ENCODE results near the gene SOS2. TPM values are rescaled to one million over a fixed set of nuclear protein-coding genes. Genes with fewer than 3 reads are reported as not detected.
A peak's percentile ranks its signal among the peaks of the same experiment; 100 is the strongest.

SOS2 gene
- polyA plus RNA-seq, 1 donor from 2014 or later: 25.9 TPM

- Histone ChIP-seq H3K9me2 (ENCODE audit: insufficient read depth, low read length) (no peaks in the 10 kb centered on the region), H3K4me3 (ENCODE audit: low read length) (peak overlapping the region; percentile 90), H3K4me2 (ENCODE audit: low read length) (no peak overlapping the region), H3K79me2 (replicated peaks; ENCODE audit: insufficient read depth, low read length) (peaks cover 70% of the 10 kb centered on the region), H2AFZ (ENCODE audit: low read depth, low read length) (no peak overlapping the region), H4K20me1 (ENCODE audit: insufficient read depth) (no peaks in the 10 kb centered on the region), H3F3A (ENCODE audit: insufficient read depth, low read length, poor library complexity, severe bottlenecking) (peaks cover 10% of the 10 kb centered on the region), H3K9ac (ENCODE audit: low read length) (no peak overlapping the region), H3K9me3 (ENCODE audit: low read length) (no peaks in the 10 kb centered on the region), H3K27me3 (ENCODE audit: insufficient read depth, low read depth, low read length) (no peaks in the 10 kb centered on the region), H3K27ac (ENCODE audit: low read length) (no peak overlapping the region), H3K36me3 (ENCODE audit: insufficient read depth, low read length) (no peaks in the 10 kb centered on the region)
- no peak for TF ChIP-seq SMC3 (conservative IDR thresholded peaks at IDR 0.05; ENCODE audit: poor library complexity)
- no peak for TF ChIP-seq TAF1 (IDR thresholded peaks at IDR 0.05; ENCODE audit: low read depth)
- no peak for TF ChIP-seq POLR2AphosphoS5 (IDR thresholded peaks at IDR 0.05)
- TF ChIP-seq EP300 (conservative IDR thresholded peaks at IDR 0.05; ENCODE audit: poor library complexity, severe bottlenecking): no peak
- TF ChIP-seq, protein P1, sequence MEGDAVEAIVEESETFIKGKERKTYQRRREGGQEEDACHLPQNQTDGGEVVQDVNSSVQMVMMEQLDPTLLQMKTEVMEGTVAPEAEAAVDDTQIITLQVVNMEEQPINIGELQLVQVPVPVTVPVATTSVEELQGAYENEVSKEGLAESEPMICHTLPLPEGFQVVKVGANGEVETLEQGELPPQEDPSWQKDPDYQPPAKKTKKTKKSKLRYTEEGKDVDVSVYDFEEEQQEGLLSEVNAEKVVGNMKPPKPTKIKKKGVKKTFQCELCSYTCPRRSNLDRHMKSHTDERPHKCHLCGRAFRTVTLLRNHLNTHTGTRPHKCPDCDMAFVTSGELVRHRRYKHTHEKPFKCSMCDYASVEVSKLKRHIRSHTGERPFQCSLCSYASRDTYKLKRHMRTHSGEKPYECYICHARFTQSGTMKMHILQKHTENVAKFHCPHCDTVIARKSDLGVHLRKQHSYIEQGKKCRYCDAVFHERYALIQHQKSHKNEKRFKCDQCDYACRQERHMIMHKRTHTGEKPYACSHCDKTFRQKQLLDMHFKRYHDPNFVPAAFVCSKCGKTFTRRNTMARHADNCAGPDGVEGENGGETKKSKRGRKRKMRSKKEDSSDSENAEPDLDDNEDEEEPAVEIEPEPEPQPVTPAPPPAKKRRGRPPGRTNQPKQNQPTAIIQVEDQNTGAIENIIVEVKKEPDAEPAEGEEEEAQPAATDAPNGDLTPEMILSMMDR (IDR thresholded peaks at IDR 0.05; ENCODE audit: poor library complexity, severe bottlenecking): no peak
- no peak for TF ChIP-seq MXI1 (conservative IDR thresholded peaks at IDR 0.05; ENCODE audit: poor library complexity, severe bottlenecking)
- TF ChIP-seq REST (IDR thresholded peaks at IDR 0.05; ENCODE audit: borderline replicate concordance): no peak
- no peak for TF ChIP-seq RAD21 (conservative IDR thresholded peaks at IDR 0.05)
- TF ChIP-seq EZH2 (IDR thresholded peaks at IDR 0.05; ENCODE audit: borderline replicate concordance, insufficient read depth, low read length, poor library complexity, severe bottlenecking): no peak
These were observed 3.1 kb downstream of the SOS2 start for GRCh38 chr14:50228313-50228712.

DNA sequence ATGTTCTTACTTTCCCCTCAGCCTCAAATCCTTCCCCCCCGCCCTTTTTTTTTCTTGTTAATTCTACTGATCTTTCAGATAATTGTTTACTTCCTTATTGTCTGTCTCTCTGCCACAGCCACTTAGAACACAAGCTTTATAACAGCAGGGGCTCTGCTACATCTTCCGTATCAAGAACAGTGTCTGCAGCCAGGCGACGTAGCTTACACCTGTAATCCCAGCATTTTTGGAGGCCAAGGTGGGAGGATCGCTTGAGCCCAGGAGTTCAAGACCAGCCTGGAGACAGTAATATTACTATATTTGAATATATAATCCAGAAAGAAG is 5.4 kb downstream of the SOS2 start:
- Histone ChIP-seq H3K79me2 (replicated peaks; ENCODE audit: insufficient read depth, low read length) (peaks cover 93% of the 10 kb centered on the region), H3K9ac (ENCODE audit: low read length) (no peak overlapping the region), H3K36me3 (ENCODE audit: insufficient read depth, low read length) (no peaks in the 10 kb centered on the region), H3K9me2 (ENCODE audit: insufficient read depth, low read length) (no peaks in the 10 kb centered on the region), H3K27ac (ENCODE audit: low read length) (no peak overlapping the region), H3K27me3 (ENCODE audit: insufficient read depth, low read depth, low read length) (no peaks in the 10 kb centered on the region), H3K9me3 (ENCODE audit: low read length) (no peaks in the 10 kb centered on the region), H3F3A (ENCODE audit: insufficient read depth, low read length, poor library complexity, severe bottlenecking) (peaks cover 9% of the 10 kb centered on the region), H4K20me1 (ENCODE audit: insufficient read depth) (no peaks in the 10 kb centered on the region), H3K4me3 (ENCODE audit: low read length) (no peak overlapping the region), H3K4me2 (ENCODE audit: low read length) (no peak overlapping the region), H2AFZ (ENCODE audit: low read depth, low read length) (no peak overlapping the region)
- TF ChIP-seq, protein P1 (IDR thresholded peaks at IDR 0.05; ENCODE audit: poor library complexity, severe bottlenecking): no peak
- TF ChIP-seq EP300 (conservative IDR thresholded peaks at IDR 0.05; ENCODE audit: poor library complexity, severe bottlenecking) (no peak), MXI1 (conservative IDR thresholded peaks at IDR 0.05; ENCODE audit: poor library complexity, severe bottlenecking) (no peak), EZH2 (IDR thresholded peaks at IDR 0.05; ENCODE audit: borderline replicate concordance, insufficient read depth, low read length, poor library complexity, severe bottlenecking) (no peak), SMC3 (conservative IDR thresholded peaks at IDR 0.05; ENCODE audit: poor library complexity) (no peak), POLR2AphosphoS5 (IDR thresholded peaks at IDR 0.05) (no peak), REST (IDR thresholded peaks at IDR 0.05; ENCODE audit: borderline replicate concordance) (no peak), TAF1 (IDR thresholded peaks at IDR 0.05; ENCODE audit: low read depth) (no peak), RAD21 (conservative IDR thresholded peaks at IDR 0.05) (no peak)

Measured in neural cell (in vitro differentiated cells).